IMR-90 (cell line): Measurements from ENCODE around the gene TMED4. TPM values are rescaled to one million over a fixed set of nuclear protein-coding genes. Genes with fewer than 3 reads are reported as not detected.

ENCODE experiments used
- ATAC-seq: fragments of 200-7000 bp; cut with Tn5 transposase; 2 replicates; pipeline ENCODE4 v1.9.1; 2020; ENCODE audit warnings: low read depth, mild to moderate bottlenecking, moderate library complexity
- BruUV-seq: library from RNA; stranded (reverse); fragments of 400-500 nt; replicated peaks from 2 replicates; lab custom pipeline; 2021; lab: Mats Ljungman, UMichigan
- CTCF ChIA-PET: fragments of 300-600 bp; formaldehyde crosslinking; extraction: SDS; loops from one replicate; lab custom pipeline; 2021; ENCODE audit warnings: antibody characterized with exemption; lab: Yijun Ruan, JAX
- POLR2A ChIA-PET: fragments of 300-600 bp; sonication (Branson Sonifier 250); formaldehyde crosslinking; loops from one replicate; lab custom pipeline; 2022; ENCODE audit warnings: antibody characterized with exemption; ENCODE audit not compliant: unreplicated experiment; lab: Charles Lee
- DNase-seq: peaks from one replicate; pipeline ENCODE4 v3.0.0; 2013
- H2AFZ ChIP-seq: replicated peaks from 2 replicates; pipeline ENCODE3; 2013; ENCODE audit warnings: low read length, mild to moderate bottlenecking; ENCODE audit not compliant: poor library complexity
- H2AK5ac ChIP-seq: 2 replicates; pipeline ENCODE4 v1.6.1; 2013; ENCODE audit warnings: low read depth, low read length, inconsistent platforms
- H2AK9ac ChIP-seq: replicated peaks from 2 replicates; pipeline ENCODE3; 2013; ENCODE audit warnings: mild to moderate bottlenecking, low read depth, low read length, moderate library complexity; ENCODE audit not compliant: poor library complexity
- H2BK120ac ChIP-seq: 2 replicates; pipeline ENCODE4 v1.6.1; 2013; ENCODE audit warnings: low read depth, low read length, inconsistent platforms
- H2BK15ac ChIP-seq: 3 replicates; pipeline ENCODE4 v1.6.1; 2013; ENCODE audit warnings: low read depth, low read length, inconsistent platforms
- H2BK20ac ChIP-seq: 2 replicates; pipeline ENCODE4 v1.6.1; 2013; ENCODE audit warnings: low read depth, mild to moderate bottlenecking, inconsistent platforms, low read length, moderate library complexity
- H2BK5ac ChIP-seq: 2 replicates; pipeline ENCODE4 v1.6.1; 2013; ENCODE audit warnings: mild to moderate bottlenecking, low read depth, low read length, inconsistent platforms; ENCODE audit not compliant: poor library complexity, severe bottlenecking
- H3K14ac ChIP-seq: replicated peaks from 2 replicates; pipeline ENCODE4 v1.6.1; 2013; ENCODE audit warnings: low read depth, low read length, inconsistent platforms
- H3K18ac ChIP-seq: 2 replicates; pipeline ENCODE4 v1.6.1; 2013; ENCODE audit warnings: low read depth, low read length, control low read depth
- H3K23ac ChIP-seq: 2 replicates; pipeline ENCODE4 v1.6.1; 2013; ENCODE audit warnings: low read depth, low read length, inconsistent platforms
- H3K27ac ChIP-seq: 2 replicates; pipeline ENCODE4 v1.5.1; 2013; ENCODE audit warnings: mild to moderate bottlenecking, control low read depth, low read length; ENCODE audit not compliant: insufficient read depth
- H3K27me3 ChIP-seq: 2 replicates; pipeline ENCODE4 v1.6.1; 2013; ENCODE audit warnings: low read length; ENCODE audit not compliant: control insufficient read depth, insufficient read depth
- H3K36me3 ChIP-seq: 2 replicates; pipeline ENCODE4 v1.6.1; 2013; ENCODE audit warnings: low read length, mixed read lengths; ENCODE audit not compliant: control insufficient read depth, insufficient read depth
- H3K4ac ChIP-seq: 2 replicates; pipeline ENCODE4 v1.6.1; 2013; ENCODE audit warnings: low read depth, low read length, inconsistent platforms
- H3K4me1 ChIP-seq: 2 replicates; pipeline ENCODE4 v1.6.1; 2013; ENCODE audit warnings: low read length, mixed read lengths; ENCODE audit not compliant: control insufficient read depth, insufficient read depth
- H3K4me2 ChIP-seq: 2 replicates; pipeline ENCODE4 v1.6.1; 2013; ENCODE audit warnings: low read depth, mild to moderate bottlenecking, control low read depth, low read length, moderate library complexity
- H3K4me3 ChIP-seq: 2 replicates; pipeline ENCODE4 v1.5.1; 2013; ENCODE audit warnings: low read depth, mild to moderate bottlenecking, control low read depth, low read length, moderate library complexity; ENCODE audit not compliant: insufficient read depth
- H3K56ac ChIP-seq: 2 replicates; pipeline ENCODE4 v1.6.1; 2013; ENCODE audit warnings: low read length, inconsistent platforms; ENCODE audit not compliant: insufficient read depth; ENCODE audit errors: extremely low read depth
- H3K79me1 ChIP-seq, 2 experiments: 2 replicates each; pipeline ENCODE4 v1.6.1; 2013; ENCODE audit warnings: low read length in 2 of 2, inconsistent platforms in 1 of 2, low read depth in 1 of 2
- H3K9ac ChIP-seq: 2 replicates; pipeline ENCODE4 v1.6.1; 2013; ENCODE audit warnings: low read depth, low read length, control low read depth
- H3K9me1 ChIP-seq: 2 replicates; pipeline ENCODE4 v1.6.1; 2013; ENCODE audit warnings: low read length, inconsistent platforms; ENCODE audit not compliant: insufficient read depth
- H3K9me3 ChIP-seq: 2 replicates; pipeline ENCODE4 v1.6.1; 2013; ENCODE audit warnings: low read length; ENCODE audit not compliant: control insufficient read depth, insufficient read depth
- H4K20me1 ChIP-seq: 2 replicates; pipeline ENCODE4 v1.6.1; 2013; ENCODE audit warnings: low read length, inconsistent platforms; ENCODE audit not compliant: insufficient read depth
- H4K5ac ChIP-seq: 2 replicates; pipeline ENCODE4 v1.6.1; 2013; ENCODE audit warnings: mild to moderate bottlenecking, low read depth, low read length, control low read depth
- H4K8ac ChIP-seq, 2 experiments: 2 replicates each; pipeline ENCODE4 v1.6.1; 2013; ENCODE audit warnings: low read depth in 2 of 2, low read length in 2 of 2, control low read depth in 1 of 2, inconsistent platforms in 1 of 2
- H4K91ac ChIP-seq: 2 replicates; pipeline ENCODE4 v1.6.1; 2013; ENCODE audit warnings: low read depth, low read length, inconsistent platforms; ENCODE audit not compliant: insufficient read depth
- CHD1 ChIP-seq: IDR thresholded peaks from 2 replicates; pipeline ENCODE4 v1.6.1; 2012; ENCODE audit warnings: low read depth, low read length, improper control_type of control experiment
- MAFK ChIP-seq: IDR thresholded peaks from 2 replicates; pipeline ENCODE4 v1.6.1; 2012; ENCODE audit warnings: low read depth, low read length, improper control_type of control experiment
- NFE2L2 ChIP-seq: fragments of 150-350 bp; IDR thresholded peaks from 2 replicates; pipeline ENCODE4 v1.6.1; 2016; ENCODE audit warnings: low read depth, mild to moderate bottlenecking, low read length
- POLR2A ChIP-seq: IDR thresholded peaks from 2 replicates; pipeline ENCODE4 v1.6.1; 2012; ENCODE audit warnings: mild to moderate bottlenecking, low read depth, low read length
- RAD21 ChIP-seq: IDR thresholded peaks from 2 replicates; pipeline ENCODE4 v1.6.1; 2012; ENCODE audit warnings: low read length, improper control_type of control experiment
- SMC3 ChIP-seq: fragments of 150-350 bp; IDR thresholded peaks from 2 replicates; pipeline ENCODE4 v1.6.1; 2016; ENCODE audit warnings: low read depth, mild to moderate bottlenecking, antibody characterized with exemption, low read length, moderate library complexity
- WGBS, 2 experiments: methylation state at CpG; one replicate each; pipeline versions ENCODE4 v1.1.5 to v1.1.7; 2013; ENCODE audit warnings: missing lambda C conversion rate in 2 of 2; ENCODE audit not compliant: insufficient read length in 1 of 2; ENCODE audit errors: extremely low coverage in 2 of 2; 5-methylcytosine and 5-hydroxymethylcytosine counted together
- dilution Hi-C: fragments of 300-500 bp; cut with HindIII; formaldehyde crosslinking; loops from one replicate; pipeline ENCODE4 v1.14.3; 2018; ENCODE audit warnings: low sequenced_read_pairs; ENCODE audit not compliant: unreplicated experiment
- in situ Hi-C: fragments of 300-500 bp; cut with MboI; formaldehyde crosslinking; loops from 3 replicates; pipeline ENCODE4 v1.14.3; 2019; ENCODE audit warnings: low sequenced_read_pairs, inconsistent platforms, mixed read lengths
- intact Hi-C: fragments of 100-400 bp; cut with micrococcal nuclease; formaldehyde crosslinking; loops from 2 replicates; pipeline ENCODE4 v1.10.0; 2022
- polyA plus RNA-seq, 3 experiments: library from polyadenylated mRNA; depleted of rRNA; stranded (reverse); fragments of >200 nt; gene quantifications; 2 replicates each; pipeline ENCODE4 v1.2.3, GENCODE V29; 2012; ENCODE audit warnings: low replicate concordance in 1 of 3
- total RNA-seq: library from RNA; depleted of rRNA; stranded (reverse); fragments of >200 nt; gene quantifications from 2 replicates; pipeline ENCODE4 v1.2.3, GENCODE V29; 2012
- TF ChIP-seq, protein P1 (sequence below): conservative IDR thresholded peaks from 2 replicates; pipeline ENCODE4 v1.5.1; 2012; ENCODE audit warnings: mild to moderate bottlenecking, low read depth, low read length, improper control_type of control experiment

Gene TMED4
- total and polyA plus RNA-seq, 2 of the 4 experiments (the other 2 are of a cell fraction) = 58.6 to 92.7 TPM

DNA sequence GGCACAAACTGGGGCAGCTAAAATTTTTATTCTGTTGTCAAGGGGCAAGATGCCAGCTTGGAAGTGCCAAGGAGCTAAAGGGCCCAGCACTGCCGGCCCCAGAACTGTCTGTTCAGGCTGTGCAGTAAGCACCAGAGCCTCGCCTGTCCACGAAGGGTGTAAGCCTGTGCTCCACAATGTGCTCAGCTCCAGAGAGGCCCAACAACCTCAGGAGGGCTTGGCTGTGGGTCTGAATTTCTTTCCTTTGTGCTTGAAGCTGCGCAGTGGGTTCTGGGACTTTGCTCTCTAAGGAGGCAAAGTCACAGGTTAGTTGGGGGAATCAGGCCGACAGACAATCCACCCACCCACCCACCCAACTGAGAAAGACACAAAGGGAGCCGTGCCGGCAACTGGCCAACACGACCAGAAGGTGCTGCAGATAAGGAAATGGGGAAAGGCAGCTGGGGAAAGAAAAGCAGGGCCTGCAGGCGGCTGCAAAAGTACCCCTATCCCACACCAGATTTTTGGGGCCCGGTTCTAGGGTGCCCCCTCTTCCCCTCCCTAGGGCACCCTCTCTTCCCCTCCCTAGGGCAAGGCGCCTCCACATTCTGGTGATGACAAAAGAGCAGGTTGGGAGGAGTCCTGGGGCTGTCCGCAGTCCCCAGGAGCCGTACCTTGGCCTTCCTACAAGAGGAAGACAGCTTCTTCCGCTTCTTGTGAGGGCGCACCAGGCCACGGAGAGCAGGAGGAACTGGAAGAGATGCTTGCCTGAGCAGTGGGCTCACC is 16.1 kb downstream of the TMED4 start (continued):
- no peak for TF ChIP-seq CHD1
- no peak for TF ChIP-seq NFE2L2

GRCh38 chr7:44565097-44565794 is 16.8 kb downstream of the TMED4 start:
- Histone ChIP-seq H2AK5ac (no peak overlapping the region), H2BK20ac (no peak overlapping the region), H3K9me1 (peaks cover 6% of the 10 kb centered on the region; the same call in 1 of the 2 replicates), H3K79me1 (peaks cover 13 to 35% of the 10 kb centered on the region in 2 experiments; a peak in 3 of 4 replicates), H2BK120ac (no peak overlapping the region), H3K23ac (no peak overlapping the region), H3K36me3 (peaks cover 58% of the 10 kb centered on the region), H3K4me2 (no peak overlapping the region), H2AFZ (peak overlapping the region; percentile 55), H3K14ac (no peak overlapping the region), H3K56ac (no peak overlapping the region), H3K4me1 (peaks cover 2% of the 10 kb centered on the region; the same call in 1 of the 2 replicates), H4K20me1 (peaks cover 29% of the 10 kb centered on the region), H3K18ac (no peak overlapping the region), H3K4ac (no peak overlapping the region), H2BK15ac (no peak overlapping the region), H4K8ac (no peak overlapping the region), H3K9ac (no peak overlapping the region), H2BK5ac (no peak overlapping the region), H3K27me3 (no peaks in the 10 kb centered on the region), H4K5ac (no peak overlapping the region), H2AK9ac (no peak overlapping the region), H3K4me3 (no peak overlapping the region), H3K9me3 (no peaks in the 10 kb centered on the region), H3K27ac (no peak overlapping the region), H4K91ac (no peak overlapping the region)
- dilution Hi-C loops = no loop called here
- 58% methylated on average over 5 of the region's 13 CpGs; no CpG with 5 or more reads in 1 of the 2 experiments for WGBS, 2 experiments
- peak; percentile 49 for DNase-seq
- peak; percentile 92 for ATAC-seq
- no TSS peak for BruUV-seq
- peak; percentile 87 for TF ChIP-seq RAD21
- peak; percentile 39; the same call in 1 of the 2 replicates for TF ChIP-seq POLR2A
- TF ChIP-seq MAFK = no peak
- TF ChIP-seq CHD1 = no peak
- TF ChIP-seq, protein P1, sequence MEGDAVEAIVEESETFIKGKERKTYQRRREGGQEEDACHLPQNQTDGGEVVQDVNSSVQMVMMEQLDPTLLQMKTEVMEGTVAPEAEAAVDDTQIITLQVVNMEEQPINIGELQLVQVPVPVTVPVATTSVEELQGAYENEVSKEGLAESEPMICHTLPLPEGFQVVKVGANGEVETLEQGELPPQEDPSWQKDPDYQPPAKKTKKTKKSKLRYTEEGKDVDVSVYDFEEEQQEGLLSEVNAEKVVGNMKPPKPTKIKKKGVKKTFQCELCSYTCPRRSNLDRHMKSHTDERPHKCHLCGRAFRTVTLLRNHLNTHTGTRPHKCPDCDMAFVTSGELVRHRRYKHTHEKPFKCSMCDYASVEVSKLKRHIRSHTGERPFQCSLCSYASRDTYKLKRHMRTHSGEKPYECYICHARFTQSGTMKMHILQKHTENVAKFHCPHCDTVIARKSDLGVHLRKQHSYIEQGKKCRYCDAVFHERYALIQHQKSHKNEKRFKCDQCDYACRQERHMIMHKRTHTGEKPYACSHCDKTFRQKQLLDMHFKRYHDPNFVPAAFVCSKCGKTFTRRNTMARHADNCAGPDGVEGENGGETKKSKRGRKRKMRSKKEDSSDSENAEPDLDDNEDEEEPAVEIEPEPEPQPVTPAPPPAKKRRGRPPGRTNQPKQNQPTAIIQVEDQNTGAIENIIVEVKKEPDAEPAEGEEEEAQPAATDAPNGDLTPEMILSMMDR = peak; percentile 90
- TF ChIP-seq SMC3 = peak; percentile 87
- CTCF ChIA-PET = interaction anchor here (0.7 to 2.3 kb wide), 15 partner anchors 9 to 325 kb away, joined by 3 to 14 read pairs (median 4); partner anchors contain the start of genes NUDCD3 and TMED4
- intact Hi-C loops = loop anchor here (1.0 kb wide), 3 partner anchors 75 to 324 kb away; partner anchors contain the start of gene NUDCD3
- POLR2A ChIA-PET = no interaction called here
- in situ Hi-C loops = loop anchor here (10.0 kb wide), 1 partner anchor 320 kb away; no protein-coding TSS in a partner anchor
